Transverse colon (tissue), 4 donors: ENCODE data around the gene MTOR. TPM values are rescaled to one million over a fixed set of nuclear protein-coding genes. Genes with fewer than 3 reads are reported as not detected.

Experiments used
- DNase-seq: peaks from one replicate; pipeline ENCODE4 v3.0.0-alpha.2; 2019
- H3K27ac ChIP-seq, 4 donors: fragments of 200-600 bp; sonication (generic); 2 replicates each; pipeline ENCODE4 v1.5.1; 2016 to 2018; ENCODE audit warnings: inconsistent platforms in 4 of 4
- H3K27me3 ChIP-seq: fragments of 200-600 bp; sonication (generic); 2 replicates; pipeline ENCODE4 v1.5.1; 2017; ENCODE audit warnings: inconsistent platforms
- H3K36me3 ChIP-seq, 4 donors: fragments of 200-600 bp; sonication (generic); 2 replicates each; pipeline ENCODE4 v1.5.1; 2017 to 2019; ENCODE audit warnings: inconsistent platforms in 4 of 4
- H3K4me1 ChIP-seq, 4 donors: fragments of 200-600 bp; sonication (generic); 2 replicates each; pipeline ENCODE4 v1.5.1; 2017 to 2020; ENCODE audit warnings: inconsistent platforms in 4 of 4
- H3K4me3 ChIP-seq, 4 donors: fragments of 200-600 bp; sonication (generic); 1 replicate in 1 of 4; 2 replicates in 3 of 4; pipeline versions ENCODE4 v1.5.1 to v1.6.1; 2017 to 2019; ENCODE audit warnings: inconsistent platforms in 4 of 4
- H3K9me3 ChIP-seq, 2 donors: fragments of 200-600 bp; sonication (generic); 2 replicates each; pipeline ENCODE4 v1.5.1; 2017 to 2019; ENCODE audit warnings: inconsistent platforms in 2 of 2
- EP300 ChIP-seq: sonication (generic); formaldehyde crosslinking; IDR thresholded peaks from one replicate; pipeline ENCODE4 v1.6.1; 2017; ENCODE audit warnings: antibody characterized with exemption, low read depth
- POLR2A ChIP-seq: fragments of 450-650 bp; IDR thresholded peaks from one replicate; pipeline ENCODE4 v1.6.1; 2016; ENCODE audit warnings: antibody characterized with exemption, mild to moderate bottlenecking, moderate library complexity
- POLR2AphosphoS5 ChIP-seq, 3 donors: sonication (generic); formaldehyde crosslinking; IDR thresholded peaks; one replicate each; pipeline ENCODE4 v1.6.1; 2016; ENCODE audit warnings: antibody characterized with exemption in 3 of 3
- WGBS, 2 donors: methylation state at CpG; one replicate each; pipeline ENCODE4 v1.1.5; 2018; ENCODE audit warnings: low coverage in 1 of 2; 5-methylcytosine and 5-hydroxymethylcytosine counted together
- in situ Hi-C, 4 donors: fragments of 200-750 bp; cut with MboI; loops; one replicate each; pipeline versions ENCODE4 v1.15.0 to v1.15.1; 2017; ENCODE audit warnings: low sequenced_read_pairs in 3 of 4, low pct_ligation_motif_present in 1 of 4, low pct_unique_long_range_greater_than_20kb in 1 of 4
- intact Hi-C: fragments of 100-400 bp; cut with DNase I; formaldehyde crosslinking; loops from one replicate; pipeline ENCODE4 v1.15.1; 2023; ENCODE audit warnings: low total_unique reads
- total RNA-seq, 4 donors: library from RNA; depleted of rRNA; stranded (reverse); fragments of >200 nt; gene quantifications; one replicate each; pipeline ENCODE4 v1.1.0, GENCODE V29; 2016
- TF ChIP-seq, protein P1 (sequence below), 5 experiments: fragments of 200-600 bp in 3 of 5; fragments of 450-650 bp in 2 of 5; sonication (generic) in 3 of 5; IDR thresholded peaks; 1 replicate in 2 of 5; 2 replicates in 3 of 5; pipeline ENCODE4 v1.5.1; 2016 to 2017; ENCODE audit warnings: antibody characterized with exemption in 5 of 5, inconsistent platforms in 3 of 5, mild to moderate bottlenecking in 2 of 5, moderate library complexity in 1 of 5

MTOR gene
- total RNA-seq, 4 donors from 2014 or later = 31.0 to 45.6 (median 40.6) TPM

DNA sequence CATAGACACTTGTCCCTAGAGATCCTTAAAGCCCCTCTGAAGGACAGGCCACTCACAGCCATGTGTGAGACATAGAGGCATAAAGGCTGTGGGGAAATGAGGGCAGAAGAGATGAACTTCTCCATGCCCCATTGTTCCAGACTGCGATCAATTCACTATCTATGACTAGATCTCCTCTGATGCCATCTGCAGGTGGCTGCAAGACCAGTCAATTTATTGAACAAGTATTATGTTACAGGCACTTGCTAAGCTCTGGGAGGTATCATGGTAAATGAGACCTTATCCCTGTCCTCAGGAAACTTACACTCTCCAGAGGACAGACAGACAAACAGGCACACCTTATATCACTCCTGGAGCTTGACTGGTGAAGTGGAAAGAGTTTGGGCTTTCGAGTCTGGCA is 33.6 kb upstream of the MTOR start:
- no peak overlapping the region for H3K4me3 ChIP-seq
- no peak for DNase-seq
- H3K27me3 ChIP-seq = no peaks in the 10 kb centered on the region
- no peak overlapping the region for H3K27ac ChIP-seq
- WGBS, 2 donors = 91 to 100% methylated on average over 1 to 2 of the region's 2 CpGs
- H3K36me3 ChIP-seq = no peaks in the 10 kb centered on the region
- no peaks in the 10 kb centered on the region for H3K9me3 ChIP-seq
- in situ Hi-C loops = no loop called here
- H3K4me1 ChIP-seq = no peaks in the 10 kb centered on the region
- intact Hi-C loops = no loop called here
- TF ChIP-seq, protein P1, sequence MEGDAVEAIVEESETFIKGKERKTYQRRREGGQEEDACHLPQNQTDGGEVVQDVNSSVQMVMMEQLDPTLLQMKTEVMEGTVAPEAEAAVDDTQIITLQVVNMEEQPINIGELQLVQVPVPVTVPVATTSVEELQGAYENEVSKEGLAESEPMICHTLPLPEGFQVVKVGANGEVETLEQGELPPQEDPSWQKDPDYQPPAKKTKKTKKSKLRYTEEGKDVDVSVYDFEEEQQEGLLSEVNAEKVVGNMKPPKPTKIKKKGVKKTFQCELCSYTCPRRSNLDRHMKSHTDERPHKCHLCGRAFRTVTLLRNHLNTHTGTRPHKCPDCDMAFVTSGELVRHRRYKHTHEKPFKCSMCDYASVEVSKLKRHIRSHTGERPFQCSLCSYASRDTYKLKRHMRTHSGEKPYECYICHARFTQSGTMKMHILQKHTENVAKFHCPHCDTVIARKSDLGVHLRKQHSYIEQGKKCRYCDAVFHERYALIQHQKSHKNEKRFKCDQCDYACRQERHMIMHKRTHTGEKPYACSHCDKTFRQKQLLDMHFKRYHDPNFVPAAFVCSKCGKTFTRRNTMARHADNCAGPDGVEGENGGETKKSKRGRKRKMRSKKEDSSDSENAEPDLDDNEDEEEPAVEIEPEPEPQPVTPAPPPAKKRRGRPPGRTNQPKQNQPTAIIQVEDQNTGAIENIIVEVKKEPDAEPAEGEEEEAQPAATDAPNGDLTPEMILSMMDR (IDR thresholded peaks at IDR 0.05) = no peak
- no peak for TF ChIP-seq EP300
- no peak for TF ChIP-seq POLR2AphosphoS5 (IDR thresholded peaks at IDR 0.05)
- no peak for TF ChIP-seq POLR2A

DNA sequence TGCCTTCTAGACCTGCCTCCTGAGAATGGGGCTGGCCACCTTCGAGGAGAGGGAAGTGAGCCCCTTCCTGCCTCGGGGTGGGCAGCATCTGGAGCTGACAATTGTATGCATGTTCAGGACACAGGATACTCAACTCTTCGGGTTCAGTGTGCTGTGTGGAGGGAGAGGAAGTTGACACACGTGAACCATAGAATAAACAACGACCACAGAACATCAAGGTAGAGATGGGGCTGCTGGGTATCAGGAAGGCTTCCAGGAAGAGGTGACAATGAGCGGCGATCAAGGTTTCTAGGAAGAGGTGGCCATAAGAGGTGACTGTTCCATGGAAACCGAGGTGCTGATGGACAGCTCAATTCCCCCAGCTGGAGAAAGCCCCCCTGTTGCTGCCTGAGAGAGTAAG is 32.6 kb upstream of the MTOR start:
- Histone ChIP-seq H3K36me3 (no peaks in the 10 kb centered on the region), H3K27me3 (no peaks in the 10 kb centered on the region), H3K4me3 (no peak overlapping the region), H3K27ac (no peak overlapping the region), H3K9me3 (no peaks in the 10 kb centered on the region), H3K4me1 (no peaks in the 10 kb centered on the region)
- no peak for DNase-seq
- in situ Hi-C loops (no loop called here), intact Hi-C loops (no loop called here)
- WGBS, 2 donors = 71 to 81% methylated on average over 5 to 8 of the region's 8 CpGs
- TF ChIP-seq EP300 (no peak), POLR2A (no peak), POLR2AphosphoS5 (IDR thresholded peaks at IDR 0.05) (no peak)
- TF ChIP-seq, protein P1 (IDR thresholded peaks at IDR 0.05) = no peak

DNA sequence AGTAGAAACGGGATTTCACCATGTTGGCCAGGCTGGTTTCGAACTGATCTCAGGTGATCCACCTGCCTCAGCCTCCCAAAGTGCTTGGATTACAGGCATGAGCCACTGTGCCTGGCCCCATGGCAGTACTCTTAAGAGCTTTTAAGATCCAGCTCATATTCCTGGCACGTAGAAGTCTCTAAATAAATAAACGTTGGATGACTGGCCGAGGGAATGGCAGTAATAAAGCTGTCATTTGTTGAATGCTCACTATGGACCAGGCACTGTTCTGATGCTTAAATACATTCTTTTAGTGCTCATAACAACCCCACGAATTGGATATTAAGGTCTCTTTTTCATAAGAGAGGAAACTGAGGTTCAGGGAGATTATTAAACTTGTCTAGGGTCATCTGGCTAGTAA is 31.5 kb upstream of the MTOR start:
- no peak for DNase-seq
- TF ChIP-seq EP300 (no peak), POLR2A (no peak), POLR2AphosphoS5 (IDR thresholded peaks at IDR 0.05) (no peak)
- TF ChIP-seq, protein P1 (IDR thresholded peaks at IDR 0.05) = no peak
- peaks cover 0 to 7% (median 0%) of the 10 kb centered on the region in 4 donors for H3K36me3 ChIP-seq
- 61 to 66% methylated on average over 4 to 6 of the region's 6 CpGs for WGBS, 2 donors
- in situ Hi-C loops = no loop called here
- H3K9me3 ChIP-seq = no peaks in the 10 kb centered on the region
- no peak overlapping the region for H3K27ac ChIP-seq
- H3K4me3 ChIP-seq = no peak overlapping the region
- intact Hi-C loops = no loop called here
- no peaks in the 10 kb centered on the region for H3K27me3 ChIP-seq
- H3K4me1 ChIP-seq = no peaks in the 10 kb centered on the region

DNA sequence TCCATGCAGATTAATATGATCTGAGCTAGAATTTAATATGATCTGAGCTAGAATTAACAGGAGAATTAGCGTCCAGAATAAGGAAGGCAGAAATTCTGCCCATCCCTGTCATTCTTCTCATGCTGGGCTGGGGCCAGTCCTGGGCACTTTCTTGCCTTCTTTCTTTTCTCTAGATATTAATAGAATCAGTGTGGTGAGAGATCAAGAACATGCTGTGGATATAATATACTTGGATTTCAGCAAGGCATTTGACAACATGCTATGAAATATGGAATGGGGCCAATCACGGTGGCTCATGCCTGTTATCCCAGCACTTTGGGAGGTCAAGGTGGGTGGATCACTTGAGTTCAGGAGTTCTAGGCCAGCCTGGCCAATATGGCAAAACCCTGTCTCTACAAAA is 28.7 kb upstream of the MTOR start:
- H3K36me3 ChIP-seq = peaks cover 0 to 7% (median 1%) of the 10 kb centered on the region in 4 donors

More for the DNA sequence above, 28.7 kb upstream of the MTOR start:
- no peak overlapping the region for H3K27ac ChIP-seq
- H3K4me1 ChIP-seq = no peaks in the 10 kb centered on the region
- TF ChIP-seq, protein P1 (IDR thresholded peaks at IDR 0.05) = no peak
- TF ChIP-seq POLR2AphosphoS5 (IDR thresholded peaks at IDR 0.05) = no peak
- no peak for TF ChIP-seq EP300
- no peak for TF ChIP-seq POLR2A
- in situ Hi-C loops (no loop called here), intact Hi-C loops (no loop called here)
- H3K27me3 ChIP-seq = no peaks in the 10 kb centered on the region
- no peak for DNase-seq
- 89 to 100% methylated on average over 1 to 2 of the region's 2 CpGs for WGBS, 2 donors
- H3K4me3 ChIP-seq = no peak overlapping the region
- H3K9me3 ChIP-seq = no peaks in the 10 kb centered on the region
